ENCODE data around the gene PDLIM7.

Gene PDLIM7

GRCh38 chr5:177434437-177434836 lies 63.0 kb downstream of the PDLIM7 start:
- no peaks in the 10 kb centered on the region for H3K27me3 ChIP-seq (ENCODE audit: control insufficient read depth, insufficient read depth, low read length)
- H3K9ac ChIP-seq (ENCODE audit: low read length): no peak overlapping the region
- peaks cover 14% of the 10 kb centered on the region for H3K4me1 ChIP-seq (ENCODE audit: control insufficient read depth, insufficient read depth, low read length)
- no peak overlapping the region for H3K4me3 ChIP-seq (ENCODE audit: low read length)
- peaks cover 19% of the 10 kb centered on the region for H3K36me3 ChIP-seq (ENCODE audit: control insufficient read depth, insufficient read depth, low read length)
- H3K9me3 ChIP-seq (ENCODE audit: control insufficient read depth, low read length): no peaks in the 10 kb centered on the region

GRCh38 chr5:177433658-177434217 lies 63.7 kb downstream of the PDLIM7 start:
- peaks cover 14% of the 10 kb centered on the region for H3K4me1 ChIP-seq (ENCODE audit: control insufficient read depth, insufficient read depth, low read length)
- no peaks in the 10 kb centered on the region for H3K9me3 ChIP-seq (ENCODE audit: control insufficient read depth, low read length)
- no peaks in the 10 kb centered on the region for H3K27me3 ChIP-seq (ENCODE audit: control insufficient read depth, insufficient read depth, low read length)
- H3K9ac ChIP-seq (ENCODE audit: low read length): no peak overlapping the region
- H3K4me3 ChIP-seq (ENCODE audit: low read length): no peak overlapping the region
- H3K36me3 ChIP-seq (ENCODE audit: control insufficient read depth, insufficient read depth, low read length): peaks cover 19% of the 10 kb centered on the region
